ENCODE measurements around the gene CHCHD1. TPM values are rescaled to one million over a fixed set of nuclear protein-coding genes. Genes with fewer than 3 reads are reported as not detected.

CHCHD1 gene
- 27.0 and 41.9 TPM in 2 replicates for total RNA-seq (2014; rRNA removed; shearing (Covaris generic))

GRCh38 chr10:73781879-73782748 is at the start of gene CHCHD1:
TSS of gene CHCHD1 (plus strand) at chr10:73782048. CDS start at chr10:73782076, 28 bp downstream.

GRCh38 chr10:73743905-73744663 is 37.8 kb upstream of the CHCHD1 start, which contains the start of gene SEC24C:
TSS of gene SEC24C (plus strand) at chr10:73744372. CDS start at chr10:73746833, 2,461 bp downstream.

GRCh38 chr10:73785211-73785720 is 3.4 kb downstream of the CHCHD1 start, which contains the start of gene ZSWIM8:
TSS of gene ZSWIM8 (plus strand) at chr10:73785606. CDS start at chr10:73785879, 273 bp downstream.

Small RNA genes within 50 kb of the gene (small RNA-seq; reads per million reads assigned to genes)
- gene AC022400.4: not detected
- not detected for gene AC022400.9
- gene ZSWIM8-AS1: not detected

Other genes starting within 250 kb of the CHCHD1 start
- 7.3 and 8.1 TPM in 2 replicates for gene USP54, start 190.7 kb upstream of the CHCHD1 start, total RNA-seq (2014; rRNA removed; shearing (Covaris generic))
- 0.41 TPM in 1 of 2 replicates, not detected in the other for gene MYOZ1, start 140.6 kb upstream of the CHCHD1 start, total RNA-seq (2014; rRNA removed; shearing (Covaris generic))
- not detected in 2 replicates for gene SYNPO2L, start 126.0 kb upstream of the CHCHD1 start, total RNA-seq (2014; rRNA removed; shearing (Covaris generic))
- 2.3 and 2.9 TPM in 2 replicates for gene AGAP5, start 83.9 kb upstream of the CHCHD1 start, total RNA-seq (2014; rRNA removed; shearing (Covaris generic))
- gene SEC24C, start 37.7 kb upstream of the CHCHD1 start, total RNA-seq (2014; rRNA removed; shearing (Covaris generic)): 40.6 and 44.4 TPM in 2 replicates
- gene ZSWIM8, start 3.6 kb downstream of the CHCHD1 start, total RNA-seq (2014; rRNA removed; shearing (Covaris generic)): 37.5 and 41.4 TPM in 2 replicates
- gene NDST2, start 29.6 kb downstream of the CHCHD1 start, total RNA-seq (2014; rRNA removed; shearing (Covaris generic)): 15.4 and 23.6 TPM in 2 replicates
- gene CAMK2G, start 92.5 kb downstream of the CHCHD1 start, total RNA-seq (2014; rRNA removed; shearing (Covaris generic)): 11.4 and 18.1 TPM in 2 replicates
- 0.90 and 1.5 TPM in 2 replicates for gene PLAU, start 129.1 kb downstream of the CHCHD1 start, total RNA-seq (2014; rRNA removed; shearing (Covaris generic))
- gene VCL, start 216.1 kb downstream of the CHCHD1 start, total RNA-seq (2014; rRNA removed; shearing (Covaris generic)): 55.0 and 68.7 TPM in 2 replicates